Brain microvascular endothelial cell (primary cell): ENCODE measurements around the gene TDRD5.

ENCODE experiments used
- DNase-seq: peaks from one replicate; pipeline ENCODE4 v3.0.0-alpha.2; 2020
- H3K27ac ChIP-seq: fragments of 250-450 bp; sonication (Bioruptor Pico); 2 replicates; pipeline ENCODE4 v1.5.1; 2020; ENCODE audit warnings: mild to moderate bottlenecking, moderate library complexity
- H3K27me3 ChIP-seq: fragments of 250-450 bp; sonication (Bioruptor Pico); replicated peaks from 2 replicates; pipeline ENCODE4 v1.5.1; 2020; ENCODE audit warnings: mild to moderate bottlenecking
- H3K36me3 ChIP-seq: fragments of 250-450 bp; sonication (Bioruptor Pico); replicated peaks from 2 replicates; pipeline ENCODE4 v1.5.1; 2020; ENCODE audit warnings: mild to moderate bottlenecking
- H3K4me3 ChIP-seq: 2 replicates; pipeline ENCODE4 v1.5.1; 2011; ENCODE audit warnings: low read depth, mild to moderate bottlenecking, control low read depth, low read length, moderate library complexity
- in situ Hi-C: cut with HindIII; loops from 2 replicates; pipeline ENCODE4 v1.10.0; 2017; ENCODE audit warnings: low sequenced_read_pairs, low pct_ligation_motif_present
- TF ChIP-seq, protein P1 (sequence below): IDR thresholded peaks from 2 replicates; pipeline ENCODE4 v1.5.1; 2011; ENCODE audit warnings: low read depth, mild to moderate bottlenecking, moderate library complexity, low read length, control low read depth, inconsistent platforms; ENCODE audit errors: missing control alignments

The TDRD5 gene

GRCh38 chr1:179576509-179576908, 15.1 kb upstream of the TDRD5 start:
- DNase-seq: no peak
- in situ Hi-C loops: no loop called here
- TF ChIP-seq, protein P1, sequence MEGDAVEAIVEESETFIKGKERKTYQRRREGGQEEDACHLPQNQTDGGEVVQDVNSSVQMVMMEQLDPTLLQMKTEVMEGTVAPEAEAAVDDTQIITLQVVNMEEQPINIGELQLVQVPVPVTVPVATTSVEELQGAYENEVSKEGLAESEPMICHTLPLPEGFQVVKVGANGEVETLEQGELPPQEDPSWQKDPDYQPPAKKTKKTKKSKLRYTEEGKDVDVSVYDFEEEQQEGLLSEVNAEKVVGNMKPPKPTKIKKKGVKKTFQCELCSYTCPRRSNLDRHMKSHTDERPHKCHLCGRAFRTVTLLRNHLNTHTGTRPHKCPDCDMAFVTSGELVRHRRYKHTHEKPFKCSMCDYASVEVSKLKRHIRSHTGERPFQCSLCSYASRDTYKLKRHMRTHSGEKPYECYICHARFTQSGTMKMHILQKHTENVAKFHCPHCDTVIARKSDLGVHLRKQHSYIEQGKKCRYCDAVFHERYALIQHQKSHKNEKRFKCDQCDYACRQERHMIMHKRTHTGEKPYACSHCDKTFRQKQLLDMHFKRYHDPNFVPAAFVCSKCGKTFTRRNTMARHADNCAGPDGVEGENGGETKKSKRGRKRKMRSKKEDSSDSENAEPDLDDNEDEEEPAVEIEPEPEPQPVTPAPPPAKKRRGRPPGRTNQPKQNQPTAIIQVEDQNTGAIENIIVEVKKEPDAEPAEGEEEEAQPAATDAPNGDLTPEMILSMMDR: no peak
- no peaks in the 10 kb centered on the region for H3K36me3 ChIP-seq
- H3K27ac ChIP-seq: no peak overlapping the region
- no peak overlapping the region for H3K4me3 ChIP-seq
- H3K27me3 ChIP-seq: peaks cover 18% of the 10 kb centered on the region

GRCh38 chr1:179583771-179584320, 7.8 kb upstream of the TDRD5 start:
- no peak for DNase-seq
- H3K27me3 ChIP-seq: peaks cover 16% of the 10 kb centered on the region
- no peak overlapping the region for H3K27ac ChIP-seq
- in situ Hi-C loops: no loop called here
- no peak overlapping the region for H3K4me3 ChIP-seq
- no peaks in the 10 kb centered on the region for H3K36me3 ChIP-seq
- TF ChIP-seq, protein P1: no peak

GRCh38 chr1:179586107-179586823, 5.4 kb upstream of the TDRD5 start:
- TF ChIP-seq, protein P1: peak; percentile 47
- H3K4me3 ChIP-seq: peak overlapping the region; percentile 41
- no peak overlapping the region for H3K27ac ChIP-seq
- no peak for DNase-seq
- H3K36me3 ChIP-seq: no peaks in the 10 kb centered on the region
- peaks cover 18% of the 10 kb centered on the region for H3K27me3 ChIP-seq
- in situ Hi-C loops: no loop called here

- peaks cover 27% of the 10 kb centered on the region for H3K27me3 ChIP-seq
- H3K27ac ChIP-seq: no peak overlapping the region
- TF ChIP-seq, protein P1: no peak
- in situ Hi-C loops: no loop called here
- no peaks in the 10 kb centered on the region for H3K36me3 ChIP-seq
- H3K4me3 ChIP-seq: no peak overlapping the region
- DNase-seq: no peak
These were observed 4.3 kb upstream of the TDRD5 start for GRCh38 chr1:179587336-179587735.

GRCh38 chr1:179588425-179589024, 3.1 kb upstream of the TDRD5 start:
- TF ChIP-seq, protein P1: no peak
- H3K27me3 ChIP-seq: peaks cover 27% of the 10 kb centered on the region
- H3K4me3 ChIP-seq: no peak overlapping the region

More at GRCh38 chr1:179588425-179589024, 3.1 kb upstream of the TDRD5 start:
- Histone ChIP-seq H3K36me3 (no peaks in the 10 kb centered on the region), H3K27ac (no peak overlapping the region)
- in situ Hi-C loops: no loop called here
- no peak for DNase-seq
